HL-60 (cell line): ENCODE results near the gene EGFL6.

ENCODE experiments used
- DNase-seq, 2 experiments: peaks; one replicate each; pipeline ENCODE4 v3.0.0-alpha.2; 2010 to 2020; ENCODE audit warnings: low read depth in 1 of 2, low spot score in 1 of 2
- H3K27ac ChIP-seq: fragments of 250-450 bp; sonication (Bioruptor Pico); replicated peaks from 2 replicates; pipeline ENCODE4 v1.5.1; 2020; ENCODE audit warnings: mild to moderate bottlenecking, moderate library complexity
- H3K27me3 ChIP-seq: fragments of 250-450 bp; sonication (Bioruptor Pico); 2 replicates; pipeline ENCODE4 v1.5.1; 2021; ENCODE audit warnings: mild to moderate bottlenecking, moderate library complexity; ENCODE audit not compliant: insufficient read depth, poor library complexity, severe bottlenecking
- H3K4me3 ChIP-seq: replicated peaks from 2 replicates; pipeline ENCODE4 v1.5.1; 2011; ENCODE audit warnings: mild to moderate bottlenecking, control low read depth, low read length; ENCODE audit not compliant: insufficient read depth
- CTCF ChIP-seq: IDR thresholded peaks from one replicate; pipeline ENCODE4 v1.5.1; 2011; ENCODE audit warnings: low read length, control low read depth, inconsistent platforms; ENCODE audit not compliant: insufficient read depth
- GABPA ChIP-seq: IDR thresholded peaks from 2 replicates; pipeline ENCODE4 v1.6.1; 2012; ENCODE audit warnings: low read depth
- POLR2AphosphoS5 ChIP-seq: IDR thresholded peaks from 2 replicates; pipeline ENCODE4 v1.6.1; 2012; ENCODE audit warnings: low read depth
- SPI1 ChIP-seq: IDR thresholded peaks from 2 replicates; pipeline ENCODE4 v1.6.1; 2012; ENCODE audit warnings: low read depth, mild to moderate bottlenecking, borderline replicate concordance
- TF ChIP-seq, protein P1 (sequence below): IDR thresholded peaks from 2 replicates; pipeline ENCODE4 v1.6.1; 2012; ENCODE audit warnings: low read depth; ENCODE audit not compliant: insufficient replicate concordance

Gene EGFL6

GRCh38 chrX:13650318-13650717 is 80.9 kb downstream of the EGFL6 start:
- H3K27me3 ChIP-seq = no peaks in the 10 kb centered on the region
- no peak for DNase-seq
- TF ChIP-seq CTCF (no peak), POLR2AphosphoS5 (no peak)
- TF ChIP-seq, protein P1, sequence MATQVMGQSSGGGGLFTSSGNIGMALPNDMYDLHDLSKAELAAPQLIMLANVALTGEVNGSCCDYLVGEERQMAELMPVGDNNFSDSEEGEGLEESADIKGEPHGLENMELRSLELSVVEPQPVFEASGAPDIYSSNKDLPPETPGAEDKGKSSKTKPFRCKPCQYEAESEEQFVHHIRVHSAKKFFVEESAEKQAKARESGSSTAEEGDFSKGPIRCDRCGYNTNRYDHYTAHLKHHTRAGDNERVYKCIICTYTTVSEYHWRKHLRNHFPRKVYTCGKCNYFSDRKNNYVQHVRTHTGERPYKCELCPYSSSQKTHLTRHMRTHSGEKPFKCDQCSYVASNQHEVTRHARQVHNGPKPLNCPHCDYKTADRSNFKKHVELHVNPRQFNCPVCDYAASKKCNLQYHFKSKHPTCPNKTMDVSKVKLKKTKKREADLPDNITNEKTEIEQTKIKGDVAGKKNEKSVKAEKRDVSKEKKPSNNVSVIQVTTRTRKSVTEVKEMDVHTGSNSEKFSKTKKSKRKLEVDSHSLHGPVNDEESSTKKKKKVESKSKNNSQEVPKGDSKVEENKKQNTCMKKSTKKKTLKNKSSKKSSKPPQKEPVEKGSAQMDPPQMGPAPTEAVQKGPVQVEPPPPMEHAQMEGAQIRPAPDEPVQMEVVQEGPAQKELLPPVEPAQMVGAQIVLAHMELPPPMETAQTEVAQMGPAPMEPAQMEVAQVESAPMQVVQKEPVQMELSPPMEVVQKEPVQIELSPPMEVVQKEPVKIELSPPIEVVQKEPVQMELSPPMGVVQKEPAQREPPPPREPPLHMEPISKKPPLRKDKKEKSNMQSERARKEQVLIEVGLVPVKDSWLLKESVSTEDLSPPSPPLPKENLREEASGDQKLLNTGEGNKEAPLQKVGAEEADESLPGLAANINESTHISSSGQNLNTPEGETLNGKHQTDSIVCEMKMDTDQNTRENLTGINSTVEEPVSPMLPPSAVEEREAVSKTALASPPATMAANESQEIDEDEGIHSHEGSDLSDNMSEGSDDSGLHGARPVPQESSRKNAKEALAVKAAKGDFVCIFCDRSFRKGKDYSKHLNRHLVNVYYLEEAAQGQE = no peak
- no peak overlapping the region for H3K27ac ChIP-seq
- H3K4me3 ChIP-seq = no peak overlapping the region

- TF ChIP-seq POLR2AphosphoS5 = no peak
- TF ChIP-seq, protein P1 = no peak
- TF ChIP-seq CTCF = no peak
- DNase-seq = no peak
- no peak overlapping the region for H3K4me3 ChIP-seq
- H3K27ac ChIP-seq = no peak overlapping the region
- H3K27me3 ChIP-seq = no peaks in the 10 kb centered on the region
Observed at GRCh38 chrX:13651150-13651549, 81.7 kb downstream of the EGFL6 start.

GRCh38 chrX:13652287-13652793 is 82.9 kb downstream of the EGFL6 start:
- TF ChIP-seq POLR2AphosphoS5 = no peak
- TF ChIP-seq SPI1 = no peak
- TF ChIP-seq CTCF = no peak
- TF ChIP-seq, protein P1 = no peak
- TF ChIP-seq GABPA = no peak
- peak in 1 of 2 experiments; percentile 28 for DNase-seq
- peak overlapping the region; percentile 59 for H3K4me3 ChIP-seq

More at GRCh38 chrX:13652287-13652793, 82.9 kb downstream of the EGFL6 start:
- H3K27me3 ChIP-seq = no peaks in the 10 kb centered on the region
- peak overlapping the region; percentile 56 for H3K27ac ChIP-seq
